ENCODE results near the gene SLC12A2. TPM values are rescaled to one million over a fixed set of nuclear protein-coding genes. Genes with fewer than 3 reads are reported as not detected.

Gene SLC12A2
- total and polyA plus RNA-seq, 2 experiments from 2014 or later, result 8.1 to 21.3 TPM

- H3K4me3 Mint-ChIP-seq, result no peak overlapping the region
- H3K36me3 ChIP-seq (ENCODE audit: insufficient read depth), result no peaks in the 10 kb centered on the region
Measured at GRCh38 chr5:128197896-128198522, 114.4 kb downstream of the SLC12A2 start.

GRCh38 chr5:128199104-128199503, 115.5 kb downstream of the SLC12A2 start:
- no peaks in the 10 kb centered on the region for H3K9me3 Mint-ChIP-seq
- Histone ChIP-seq H3F3A (replicated peaks; ENCODE audit: low read depth) (no peaks in the 10 kb centered on the region), H3K4me1 (ENCODE audit: insufficient read depth) (no peaks in the 10 kb centered on the region), H3K27ac (ENCODE audit: low read depth) (no peak overlapping the region), H3K4me3 (no peak overlapping the region), H3K79me2 (replicated peaks; ENCODE audit: insufficient read depth) (no peaks in the 10 kb centered on the region), H3K27me3 (ENCODE audit: insufficient read depth) (no peaks in the 10 kb centered on the region; the same call in 1 of the 2 replicates), H3K36me3 (ENCODE audit: insufficient read depth) (no peaks in the 10 kb centered on the region), H2AFZ (no peak overlapping the region), H4K20me1 (replicated peaks; ENCODE audit: insufficient read depth) (no peaks in the 10 kb centered on the region; the same call in 1 of the 2 replicates), H3K9me2 (ENCODE audit: insufficient read depth) (no peaks in the 10 kb centered on the region), H3K4me2 (no peak overlapping the region)
- no peaks in the 10 kb centered on the region for H3K36me3 Mint-ChIP-seq (ENCODE audit: low read depth)
- ATAC-seq, result no peak
- DNase-seq (ENCODE audit: low spot score), result no peak
- no peak overlapping the region for H3K27ac Mint-ChIP-seq
- peaks cover 2% of the 10 kb centered on the region for H3K27me3 Mint-ChIP-seq (ENCODE audit: insufficient read depth, low read depth, poor library complexity)
- peaks cover 9% of the 10 kb centered on the region; the same call in 2 of the 3 replicates for H3K4me1 Mint-ChIP-seq
- H3K4me3 Mint-ChIP-seq, result no peak overlapping the region
- TF ChIP-seq JUNB (IDR thresholded peaks at IDR 0.05; ENCODE audit: unreplicated experiment) (no peak), NANOG (IDR thresholded peaks at IDR 0.05; ENCODE audit: borderline replicate concordance) (no peak), CTCF (conservative IDR thresholded peaks at IDR 0.05; ENCODE audit: low read depth in 2 of 2) (no peak), STAT1 (IDR thresholded peaks at IDR 0.05; ENCODE audit: unreplicated experiment) (no peak), ZNF462 (CRISPR knock-in tag; IDR thresholded peaks at IDR 0.05) (no peak), ZNF331 (CRISPR knock-in tag; IDR thresholded peaks at IDR 0.05; ENCODE audit: low read depth) (no peak), EZH2 (IDR thresholded peaks at IDR 0.05; ENCODE audit: low read depth, unreplicated experiment) (no peak), CREB1 (CRISPR knock-in tag; IDR thresholded peaks at IDR 0.05; ENCODE audit: low read depth) (no peak), EZH2phosphoT487 (IDR thresholded peaks at IDR 0.05; ENCODE audit: unreplicated experiment) (no peak)

More at GRCh38 chr5:128197896-128198522, 114.4 kb downstream of the SLC12A2 start:
- H3K27me3 Mint-ChIP-seq (ENCODE audit: insufficient read depth, low read depth, poor library complexity), result peaks cover 2% of the 10 kb centered on the region
- Histone ChIP-seq H3K9me2 (ENCODE audit: insufficient read depth) (no peaks in the 10 kb centered on the region), H3F3A (replicated peaks; ENCODE audit: low read depth) (no peaks in the 10 kb centered on the region), H3K4me2 (no peak overlapping the region), H3K79me2 (replicated peaks; ENCODE audit: insufficient read depth) (no peaks in the 10 kb centered on the region), H4K20me1 (replicated peaks; ENCODE audit: insufficient read depth) (no peaks in the 10 kb centered on the region; the same call in 1 of the 2 replicates), H3K27ac (ENCODE audit: low read depth) (no peak overlapping the region), H2AFZ (no peak overlapping the region), H3K4me1 (ENCODE audit: insufficient read depth) (no peaks in the 10 kb centered on the region), H3K4me3 (no peak overlapping the region), H3K27me3 (ENCODE audit: insufficient read depth) (no peaks in the 10 kb centered on the region; the same call in 1 of the 2 replicates)
- no peak for ATAC-seq
- no peaks in the 10 kb centered on the region for H3K36me3 Mint-ChIP-seq (ENCODE audit: low read depth)
- no peak overlapping the region for H3K27ac Mint-ChIP-seq
- H3K4me1 Mint-ChIP-seq, result peaks cover 9% of the 10 kb centered on the region; the same call in 2 of the 3 replicates
- no peak for DNase-seq (ENCODE audit: low spot score)
- no peak for TF ChIP-seq EZH2phosphoT487 (IDR thresholded peaks at IDR 0.05; ENCODE audit: unreplicated experiment)
- TF ChIP-seq POLR2AphosphoS5 (IDR thresholded peaks at IDR 0.05; ENCODE audit: low read depth), result no peak
- no peak for TF ChIP-seq NANOG (IDR thresholded peaks at IDR 0.05; ENCODE audit: borderline replicate concordance)
- no peaks in the 10 kb centered on the region for H3K9me3 Mint-ChIP-seq

All from GM23338 (cell line).